RKO (cell line): ENCODE data around the gene INPP5A.
"Not testable (repeated sequence)": the region's sequence is repeated elsewhere in the genome, so short reads cannot be mapped to it uniquely, and the experiment has no call there.

Experiments
- DNase-seq: peaks from one replicate; pipeline ENCODE4 v3.0.0-alpha.2; 2016; ENCODE audit warnings: low spot score

INPP5A gene

DNA sequence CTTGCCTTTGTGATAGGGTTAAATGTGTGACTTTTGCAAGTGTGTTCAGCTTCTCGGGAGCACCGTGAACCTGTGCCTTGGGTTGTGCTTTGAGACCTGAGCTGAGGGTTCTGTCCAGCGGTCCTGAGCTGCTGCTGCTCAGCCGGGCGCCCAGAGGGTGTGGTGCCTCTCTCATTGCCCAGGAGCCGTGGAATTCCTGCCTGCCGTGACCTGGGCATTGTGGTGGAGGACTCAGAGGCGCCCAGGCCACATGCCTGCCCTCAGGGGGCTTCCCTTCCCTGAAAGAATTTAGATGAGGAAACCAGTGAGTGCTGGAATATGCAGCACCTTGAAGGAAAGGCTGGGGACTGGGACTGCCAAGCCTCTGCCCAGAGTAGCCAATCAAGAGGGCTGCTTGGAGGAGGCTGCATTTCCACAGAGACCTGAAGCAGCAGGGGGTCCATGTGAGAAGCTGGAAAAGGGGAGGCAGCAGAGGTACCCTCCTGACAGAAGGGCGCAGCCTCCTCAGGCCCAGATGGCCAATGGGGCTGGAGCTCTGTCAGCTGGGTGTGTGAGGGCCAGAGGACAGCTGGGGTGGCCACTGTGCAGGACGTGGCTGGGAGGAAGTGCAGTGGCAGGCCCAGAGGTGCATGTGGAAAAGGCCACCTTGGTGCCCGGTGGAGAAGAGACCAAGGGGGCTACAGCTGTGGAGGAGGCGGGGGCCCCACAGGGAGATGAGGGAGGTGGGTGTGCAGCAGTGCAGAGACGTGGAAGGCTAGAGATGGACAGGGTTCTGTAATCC lies 141.0 kb downstream of the INPP5A start:
- DNase-seq, result no peak

DNA sequence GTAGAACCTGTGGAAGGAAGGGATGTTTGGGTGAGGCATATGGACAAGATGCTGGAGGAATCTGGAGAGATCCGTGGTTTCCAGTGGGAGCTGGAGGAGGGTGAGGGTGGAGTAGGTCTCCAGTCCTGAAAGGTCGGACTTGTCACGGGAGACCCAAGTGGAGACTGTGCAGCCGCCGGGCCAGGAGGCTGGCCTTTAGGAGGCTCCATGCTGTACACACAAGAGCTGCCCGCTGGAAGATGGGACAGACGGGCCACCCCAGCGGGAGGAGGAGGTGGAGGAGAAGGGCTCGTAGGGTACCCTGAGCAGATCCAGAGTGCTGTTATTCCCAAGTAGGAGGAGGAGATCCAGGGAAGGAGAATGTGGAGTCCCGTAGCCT lies 141.6 kb downstream of the INPP5A start:
- DNase-seq, result no peak

DNA sequence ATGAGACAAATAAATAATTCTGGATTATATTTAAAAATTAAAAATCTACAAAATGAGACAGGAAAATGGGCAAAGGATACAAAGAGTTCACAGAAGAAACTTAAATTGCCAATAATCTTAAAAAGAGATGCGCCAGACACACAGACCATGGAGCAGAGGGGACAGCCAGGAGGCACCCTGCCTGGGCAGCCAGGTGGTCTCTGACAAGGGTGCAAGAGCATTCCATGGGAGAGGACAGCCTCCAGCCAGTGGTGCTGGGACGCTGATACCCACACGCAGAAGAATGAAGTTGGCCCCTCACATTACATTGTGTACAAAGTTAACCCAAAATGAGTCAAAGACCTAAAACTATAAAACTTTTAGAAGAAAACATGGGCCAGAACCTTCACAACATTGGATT lies 142.1 kb downstream of the INPP5A start:
- DNase-seq, result no peak

DNA sequence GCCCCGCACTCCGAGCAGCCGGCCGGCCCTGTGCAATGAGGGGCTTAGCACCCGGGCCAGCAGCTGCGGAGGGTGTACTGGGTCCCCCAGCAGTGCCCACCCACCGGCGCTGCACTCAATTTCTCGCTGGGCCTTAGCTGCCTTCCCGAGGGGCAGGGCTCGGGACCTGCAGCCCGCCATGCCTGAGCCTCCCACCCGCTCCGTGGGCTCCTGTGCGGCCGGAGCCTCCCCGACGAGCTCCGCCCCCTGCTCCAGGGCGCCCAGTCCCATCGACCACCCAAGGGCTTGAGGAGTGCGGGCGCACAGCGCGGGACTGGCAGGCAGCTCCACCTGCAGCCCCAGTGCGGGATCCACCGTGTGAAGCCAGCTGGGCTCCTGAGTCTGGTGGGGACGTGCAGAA lies 143.2 kb downstream of the INPP5A start:
- DNase-seq, result not testable (repeated sequence)

DNA sequence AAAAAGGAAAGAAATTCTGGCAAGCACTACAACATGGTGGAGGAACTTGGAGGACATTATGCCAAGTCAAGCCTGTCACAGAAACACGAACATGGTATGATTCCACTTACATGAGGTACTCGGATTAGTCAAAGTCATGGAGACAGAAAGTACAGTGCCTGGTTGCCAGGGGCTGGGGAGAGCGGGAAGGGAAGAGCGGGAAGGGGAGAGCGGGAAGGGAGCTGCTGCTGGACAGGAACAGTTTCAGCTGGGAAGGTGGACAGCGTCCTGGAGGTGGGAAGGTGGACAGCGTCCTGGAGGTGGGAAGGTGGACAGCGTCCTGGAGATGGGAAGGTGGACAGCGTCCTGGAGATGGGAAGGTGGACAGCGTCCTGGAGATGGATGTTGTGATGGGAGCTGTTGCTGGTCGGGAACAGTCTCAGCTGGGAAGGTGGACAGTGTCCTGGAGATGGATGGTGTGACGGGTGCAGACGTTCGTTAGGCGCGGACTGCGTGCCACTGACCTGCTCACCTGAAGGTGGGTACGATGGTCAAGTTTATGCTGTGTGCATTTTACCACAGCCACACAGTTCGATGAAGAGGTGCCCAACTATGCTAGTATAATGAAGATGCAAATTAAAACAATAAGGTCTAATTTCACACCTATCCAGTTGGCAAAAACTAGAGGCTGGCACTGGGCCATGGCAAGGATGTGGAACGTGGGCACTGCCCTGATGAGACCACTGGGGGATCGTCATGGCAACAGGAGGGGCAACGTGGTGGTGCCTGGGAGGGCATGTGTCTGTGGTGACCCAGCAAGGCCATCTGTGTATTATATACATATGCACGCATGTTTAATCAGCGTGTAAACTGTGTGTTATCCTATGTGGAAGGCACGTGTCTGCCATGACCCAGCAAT lies 144.5 kb downstream of the INPP5A start:
- DNase-seq, result no peak

DNA sequence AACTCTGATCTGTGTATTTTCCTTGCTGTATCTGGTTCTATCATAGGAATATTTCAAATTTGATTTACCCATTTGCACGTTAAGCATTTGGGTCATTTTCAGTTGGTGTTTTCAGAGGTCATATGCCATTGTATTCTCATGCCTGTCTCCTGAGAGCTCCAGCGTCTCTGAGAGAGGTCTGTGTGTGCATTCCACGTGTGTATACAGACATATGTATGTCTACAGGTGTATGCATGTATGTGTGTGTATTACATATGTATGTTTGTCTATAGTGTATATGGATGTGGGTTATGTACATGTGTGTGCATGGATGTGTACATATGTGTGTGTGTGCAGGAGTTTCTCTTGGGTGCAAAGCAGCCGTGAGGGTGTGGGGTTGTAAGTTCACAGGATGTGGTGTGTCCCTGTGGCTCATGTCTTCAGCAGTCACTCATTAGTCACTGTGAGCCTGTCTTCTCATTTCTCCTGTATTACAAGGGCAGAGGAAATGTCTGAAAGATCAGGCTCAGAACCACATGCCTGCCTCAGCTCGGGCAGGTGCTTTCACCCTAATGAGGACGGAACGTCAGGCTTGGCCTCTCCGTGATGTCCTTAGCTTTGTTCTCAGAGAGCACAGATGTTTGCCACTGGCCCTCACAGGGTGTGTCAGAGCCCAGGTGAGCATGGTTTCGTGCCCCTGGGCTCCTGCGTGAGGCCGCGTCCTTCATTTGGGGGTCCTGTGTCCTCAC lies 146.7 kb downstream of the INPP5A start:
- DNase-seq, result peak; percentile 50

DNA sequence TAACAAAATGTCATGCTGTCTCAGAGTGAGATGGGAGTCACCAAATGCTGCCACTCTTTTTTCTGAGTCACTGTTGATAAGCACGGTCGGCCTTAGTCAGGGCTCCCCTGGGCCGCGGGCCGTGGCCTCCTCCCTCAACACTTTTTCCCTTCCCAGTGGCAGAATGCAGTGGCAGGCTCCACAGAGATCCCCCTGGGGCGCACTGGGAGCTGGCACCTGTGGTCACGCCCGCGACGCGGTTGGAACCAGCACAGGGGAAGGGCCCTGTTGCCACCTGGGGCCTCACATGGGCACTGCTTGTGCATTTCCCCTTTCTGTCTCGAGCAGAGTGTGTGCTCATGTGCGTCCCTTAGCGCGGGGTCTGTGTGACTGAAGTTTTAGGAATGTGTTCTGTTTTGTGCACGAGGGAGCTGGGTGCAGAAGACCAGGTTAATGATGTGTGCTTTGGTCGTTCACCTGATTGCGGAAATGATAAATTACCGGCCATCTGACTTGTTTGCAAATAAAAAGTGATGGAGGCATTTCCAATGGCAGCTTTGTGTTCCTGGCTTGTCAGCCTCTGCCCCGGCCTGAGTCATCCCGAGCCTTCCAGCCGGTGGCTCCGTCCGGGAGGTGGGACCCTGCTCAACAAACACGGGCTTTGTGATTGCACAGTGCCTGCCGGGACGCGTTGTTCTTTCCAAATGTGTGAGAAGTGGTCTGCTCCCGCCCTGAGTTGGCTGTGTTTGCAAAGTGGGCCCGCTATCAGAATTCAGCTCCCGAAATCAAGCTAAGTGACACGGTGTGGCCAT lies 147.7 kb downstream of the INPP5A start:
- peak; percentile 11 for DNase-seq

DNA sequence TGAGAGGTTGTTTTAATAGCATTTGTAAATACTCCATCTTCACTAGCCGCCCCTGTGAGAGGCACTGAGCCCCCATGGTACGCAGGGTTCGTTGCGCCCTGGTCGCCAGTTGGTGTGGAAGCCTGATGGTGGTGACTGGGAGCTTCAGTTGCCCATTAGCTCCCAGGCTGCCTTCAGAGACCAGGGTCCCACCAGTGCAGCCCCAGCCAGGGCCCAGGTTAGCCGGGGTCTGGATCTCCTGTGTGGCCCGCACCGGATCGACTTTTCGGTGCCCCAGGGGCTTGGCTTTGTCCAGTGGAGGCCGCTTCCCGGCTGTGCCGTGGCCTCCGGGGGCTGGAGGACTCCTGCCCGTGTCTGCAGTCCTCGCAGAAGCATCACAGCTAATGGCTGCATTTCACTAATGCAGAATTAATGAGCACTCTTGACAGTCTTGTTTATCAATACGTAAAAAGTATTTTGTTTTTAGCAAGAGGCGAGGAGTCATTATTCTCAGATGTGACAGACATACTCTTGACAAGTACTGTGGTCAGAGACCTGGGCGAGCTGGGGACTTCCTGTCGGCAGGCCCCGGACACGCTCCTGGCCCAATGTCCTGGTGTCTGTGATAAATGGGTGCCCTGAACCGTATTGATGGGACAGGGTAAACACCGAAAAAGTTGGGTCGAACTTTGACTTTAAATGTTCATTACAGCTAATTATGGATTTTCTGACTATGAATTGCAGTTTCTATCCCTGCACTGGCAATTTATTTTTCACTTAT lies 148.5 kb downstream of the INPP5A start:
- no peak for DNase-seq

DNA sequence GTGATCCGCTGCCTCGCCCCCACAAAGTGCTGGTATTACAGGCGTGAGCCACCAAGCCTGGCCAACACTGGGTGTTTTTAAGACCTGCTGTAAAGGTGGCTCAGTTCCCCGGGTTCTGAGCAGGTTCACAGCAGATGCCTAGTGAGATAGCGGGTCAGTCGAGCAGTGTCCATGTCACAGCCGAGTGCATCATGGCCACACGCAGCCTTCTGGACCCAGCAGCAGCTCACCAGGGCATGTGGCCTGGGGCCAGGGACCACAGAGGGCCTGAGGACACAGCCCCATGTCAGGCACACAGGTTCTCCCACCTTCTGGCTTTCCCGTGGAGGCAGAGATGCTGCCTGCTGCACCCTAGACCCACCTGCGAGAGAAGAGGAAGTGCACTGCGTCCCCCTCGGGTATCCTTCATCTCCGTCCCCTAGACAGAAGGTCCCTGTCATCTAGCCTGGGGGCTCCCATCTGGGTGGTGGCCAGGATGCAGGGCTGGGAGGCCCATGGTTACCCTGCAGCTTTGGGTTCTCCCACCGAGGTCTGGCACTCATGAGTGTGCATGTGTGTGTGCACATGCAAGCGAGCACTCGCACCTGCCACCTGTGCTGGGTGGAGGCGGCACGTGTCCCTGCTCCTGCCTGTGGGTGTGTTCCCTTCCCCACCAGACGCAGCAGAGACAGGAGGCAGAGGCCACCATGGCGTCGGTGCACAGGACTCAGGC lies 149.8 kb downstream of the INPP5A start:
- no peak for DNase-seq

DNA sequence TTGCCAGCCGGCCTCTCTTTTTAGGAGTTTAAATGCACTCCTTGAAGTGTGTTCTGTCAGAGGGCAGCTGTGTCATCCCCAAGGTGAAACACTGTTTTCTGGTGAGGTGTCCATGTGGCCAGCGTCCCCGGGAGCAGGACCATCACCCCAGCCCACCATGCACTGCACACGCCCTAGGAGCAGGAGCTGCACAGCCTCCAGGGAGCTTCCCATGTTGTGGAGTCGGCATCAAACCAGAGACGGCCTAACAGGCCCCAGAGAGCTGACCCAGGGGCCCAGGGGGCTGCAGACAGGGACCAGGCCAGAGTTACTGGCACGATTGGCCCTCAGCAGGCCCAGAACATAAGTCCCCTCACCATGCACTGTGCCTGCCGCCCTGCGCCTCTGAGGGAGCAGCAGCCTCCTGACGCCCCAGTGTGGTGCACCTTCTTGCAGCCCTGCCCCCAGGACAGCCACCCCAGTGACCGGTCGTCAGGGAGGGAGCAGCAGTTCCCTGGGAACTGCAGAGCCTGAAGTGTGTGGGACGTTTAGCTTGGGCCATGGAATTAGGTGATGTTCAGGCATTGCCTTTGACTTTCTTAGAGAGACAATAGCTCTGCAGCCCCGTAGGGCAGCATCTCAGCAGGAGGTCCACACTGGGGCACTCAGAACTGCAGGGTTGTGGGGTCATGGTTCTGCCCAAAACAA lies 150.4 kb downstream of the INPP5A start:
- DNase-seq, result no peak

DNA sequence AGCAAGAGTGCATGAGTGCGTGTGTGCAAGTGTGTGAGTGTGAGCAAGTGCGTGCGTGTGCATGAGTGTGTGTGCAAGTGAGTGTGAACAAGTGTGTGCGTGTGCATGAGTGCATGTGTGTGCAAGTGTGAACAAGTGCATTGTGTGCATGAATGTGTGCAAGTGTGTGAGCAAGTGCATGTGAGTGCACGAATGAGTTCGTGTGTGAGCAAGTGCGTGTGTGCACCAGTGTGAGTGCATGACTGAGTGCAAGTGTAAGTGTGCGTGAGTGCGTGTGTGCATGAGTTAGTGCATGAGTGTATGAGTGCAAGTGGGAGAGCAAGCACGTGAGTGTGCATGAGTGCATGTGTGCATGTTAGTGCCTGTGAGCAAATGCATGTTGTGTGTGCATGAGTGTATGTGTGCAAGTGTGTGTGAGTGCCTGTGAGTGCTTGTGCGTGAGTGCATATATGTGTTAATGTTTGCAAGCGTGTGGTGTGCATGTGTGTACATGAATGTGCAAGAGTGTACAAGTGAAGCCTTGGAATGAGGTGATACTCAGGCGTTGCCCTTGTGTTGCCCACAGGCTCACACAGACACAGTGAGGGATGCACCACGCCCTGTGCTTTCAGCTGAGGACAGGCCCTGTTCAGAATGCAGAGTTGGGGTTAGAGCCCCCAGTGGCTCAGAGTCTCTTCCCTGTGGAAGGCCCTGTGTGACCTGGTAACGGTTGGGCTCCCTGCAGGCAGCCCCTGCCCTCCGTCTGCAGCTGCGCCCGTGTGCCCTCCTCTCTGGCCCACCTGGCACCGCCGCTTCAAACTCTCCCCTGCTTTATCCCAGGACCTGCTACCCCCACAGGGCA lies 151.2 kb downstream of the INPP5A start:
- no peak for DNase-seq

DNA sequence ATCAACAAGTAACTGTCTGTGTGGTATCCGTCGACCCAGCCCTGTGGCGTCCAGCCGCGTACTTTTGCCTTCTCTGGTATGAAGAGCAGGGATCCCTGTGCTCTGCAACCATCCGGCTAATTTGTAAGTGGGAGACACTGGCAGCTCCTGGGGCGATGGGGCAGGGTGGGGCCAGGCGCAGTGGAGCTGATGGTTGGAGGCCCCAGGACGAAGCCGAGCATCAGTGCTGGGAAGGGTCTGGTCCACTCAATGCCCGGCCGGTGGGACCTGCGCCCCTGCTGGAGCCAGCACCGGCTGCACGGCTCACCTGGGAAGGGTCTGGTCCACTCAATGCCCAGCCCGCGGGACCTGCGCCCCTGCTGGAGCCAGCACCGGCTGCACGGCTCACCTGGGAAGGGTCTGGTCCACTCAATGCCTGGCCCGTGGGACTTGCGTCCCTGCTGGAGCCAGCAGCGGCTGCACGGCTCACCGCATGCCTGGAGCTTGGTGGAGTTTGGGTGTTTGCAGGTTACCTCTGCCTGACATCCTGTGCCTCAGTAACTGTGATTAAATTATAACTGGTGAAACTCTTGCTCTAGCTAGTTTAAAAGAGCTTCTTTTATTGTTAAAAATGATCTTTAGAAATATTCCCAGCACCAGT lies 152.3 kb downstream of the INPP5A start:
- no peak for DNase-seq

DNA sequence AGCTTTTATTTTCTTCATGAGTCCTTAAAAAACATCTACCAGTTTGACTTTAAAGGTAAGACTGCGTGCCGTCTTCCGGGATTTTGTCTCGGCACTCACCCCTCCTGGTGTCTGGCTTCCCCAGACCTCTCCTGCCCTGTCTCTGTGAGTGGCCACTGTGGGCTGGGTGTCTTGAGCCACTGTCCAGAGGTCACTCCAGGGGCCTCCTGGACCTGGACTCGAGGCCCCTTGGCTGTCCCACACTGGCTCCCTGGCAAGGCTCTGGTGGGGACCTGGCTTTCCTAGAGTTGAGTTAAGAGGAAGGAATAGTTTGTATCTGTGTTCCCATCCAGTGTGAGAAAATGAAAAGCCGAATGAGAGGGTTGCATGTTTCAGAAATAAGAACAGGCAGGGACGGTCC lies 152.8 kb downstream of the INPP5A start:
- no peak for DNase-seq

DNA sequence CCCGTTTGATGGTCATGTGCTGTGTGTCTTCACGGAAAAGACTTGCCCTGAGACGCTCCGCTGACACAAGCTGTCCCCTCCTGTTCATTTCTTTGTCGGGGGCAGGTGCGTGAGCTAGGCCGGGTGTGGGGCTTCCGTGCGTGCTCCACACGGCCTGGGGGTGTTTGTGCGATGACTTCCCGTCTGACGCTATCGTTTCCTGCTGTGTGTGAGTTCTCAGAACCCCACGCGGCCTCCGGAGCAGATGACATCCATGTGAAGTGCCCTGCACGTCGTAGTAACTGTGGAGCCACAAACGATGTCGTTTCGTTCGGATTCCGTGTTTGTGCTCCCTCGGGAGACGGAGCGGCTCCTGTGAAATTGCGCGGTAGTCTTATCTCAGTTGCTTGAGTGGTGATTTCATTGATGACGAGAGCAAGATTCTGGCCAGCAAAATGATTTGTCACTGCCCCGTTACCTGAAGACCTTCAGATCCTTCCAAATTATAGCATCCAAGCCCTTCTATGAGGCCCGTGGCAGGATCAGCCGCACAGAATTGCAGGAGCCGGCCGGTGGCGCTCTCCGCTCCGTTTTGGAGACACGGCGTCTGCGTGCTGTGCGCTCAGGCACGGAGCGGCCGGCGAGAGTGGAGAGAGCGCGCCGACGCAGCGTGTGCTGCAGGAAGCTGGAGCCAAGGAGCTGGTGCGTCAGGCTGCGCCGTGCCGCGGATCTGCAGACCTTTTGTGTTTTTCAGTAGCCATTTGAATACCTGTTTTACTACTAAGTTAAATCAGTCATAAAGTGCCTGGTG lies 153.4 kb downstream of the INPP5A start:
- DNase-seq, result no peak

DNA sequence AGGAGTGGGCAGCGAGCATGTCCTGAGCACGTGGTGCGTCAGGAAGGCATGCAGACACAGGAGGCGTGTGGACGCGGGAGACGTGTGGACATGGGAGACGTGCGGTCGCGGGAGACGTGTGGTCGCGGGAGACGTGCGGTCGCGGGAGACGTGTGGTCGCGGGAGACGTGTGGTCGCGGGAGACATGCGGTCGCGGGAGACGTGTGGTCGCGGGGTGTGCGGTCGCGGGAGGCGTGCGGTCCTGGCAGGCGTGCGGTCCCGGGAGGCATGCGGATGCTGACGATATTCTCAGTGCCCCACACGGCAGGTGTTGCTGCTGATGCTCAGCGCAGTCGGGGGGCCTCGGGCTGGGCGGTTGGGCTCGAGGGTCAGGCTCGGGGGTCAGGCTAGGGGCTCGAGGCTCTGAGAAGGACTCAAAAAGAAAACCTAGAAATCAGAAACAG lies 154.1 kb downstream of the INPP5A start:
- DNase-seq, result no peak

DNA sequence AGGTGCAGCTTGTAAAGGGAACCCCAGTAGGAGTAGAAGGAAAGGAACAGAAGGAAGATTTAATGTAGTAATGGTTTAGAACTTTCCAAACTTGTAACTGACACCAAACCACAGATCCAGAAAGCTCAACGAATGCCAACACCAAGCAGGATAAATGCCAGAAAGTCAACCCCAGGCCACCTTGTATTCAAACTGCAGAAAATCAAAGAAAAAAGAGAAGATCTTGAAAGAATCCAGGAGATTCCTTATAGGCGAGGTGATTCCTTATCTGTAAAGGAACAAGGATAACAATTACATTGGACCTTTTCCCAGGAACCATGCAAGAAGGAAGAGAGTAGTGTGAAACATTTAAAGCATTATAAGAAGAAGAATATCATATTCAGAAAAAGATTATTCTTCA lies 154.7 kb downstream of the INPP5A start:
- no peak for DNase-seq

DNA sequence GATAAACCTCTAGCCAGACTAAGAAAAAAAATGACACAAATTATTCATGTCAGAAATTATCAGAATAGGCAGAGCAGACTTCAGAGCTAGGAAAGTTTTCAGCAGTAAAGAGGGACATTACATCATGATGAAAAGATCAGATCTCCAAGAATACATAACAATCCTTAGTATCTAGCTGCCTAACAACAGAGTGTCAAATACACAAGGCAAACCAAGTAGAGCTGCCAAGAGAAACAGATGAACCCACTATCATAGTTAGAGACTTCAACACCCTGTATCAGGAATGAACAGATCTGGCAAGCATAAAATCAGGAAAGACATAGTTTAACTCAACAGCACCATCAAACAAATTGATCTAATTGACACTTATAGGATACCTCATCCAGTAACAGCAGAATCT lies 156.1 kb downstream of the INPP5A start:
- no peak for DNase-seq

DNA sequence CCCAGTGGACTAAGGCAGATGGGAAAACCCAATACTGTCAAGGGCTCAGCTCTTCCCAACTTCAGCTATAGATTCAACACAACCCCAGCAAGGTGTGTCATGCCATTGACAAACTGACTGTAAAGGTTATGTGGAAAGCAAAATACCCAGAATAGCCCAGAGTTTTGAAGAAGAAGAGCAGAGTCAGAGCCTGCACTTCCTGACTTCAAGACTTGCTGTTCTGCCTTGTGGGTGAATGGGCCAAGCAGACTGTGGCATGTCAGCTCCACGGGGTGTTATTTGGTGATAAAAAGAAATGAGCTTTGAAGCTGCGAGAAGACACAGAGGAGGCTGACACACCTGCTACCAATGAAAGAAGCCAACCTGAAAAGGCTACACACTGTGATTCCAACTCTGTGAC lies 158.6 kb downstream of the INPP5A start:
- DNase-seq, result no peak
